HG03066 (cell line): Measurements from ENCODE around the gene PTGIS.

Source experiments
- ATAC-seq: cut with Tn5 transposase; IDR thresholded peaks from one replicate; pipeline ENCODE4 v1.9.1; 2021; ENCODE audit warnings: low read depth; ENCODE audit not compliant: unreplicated experiment

PTGIS gene

DNA sequence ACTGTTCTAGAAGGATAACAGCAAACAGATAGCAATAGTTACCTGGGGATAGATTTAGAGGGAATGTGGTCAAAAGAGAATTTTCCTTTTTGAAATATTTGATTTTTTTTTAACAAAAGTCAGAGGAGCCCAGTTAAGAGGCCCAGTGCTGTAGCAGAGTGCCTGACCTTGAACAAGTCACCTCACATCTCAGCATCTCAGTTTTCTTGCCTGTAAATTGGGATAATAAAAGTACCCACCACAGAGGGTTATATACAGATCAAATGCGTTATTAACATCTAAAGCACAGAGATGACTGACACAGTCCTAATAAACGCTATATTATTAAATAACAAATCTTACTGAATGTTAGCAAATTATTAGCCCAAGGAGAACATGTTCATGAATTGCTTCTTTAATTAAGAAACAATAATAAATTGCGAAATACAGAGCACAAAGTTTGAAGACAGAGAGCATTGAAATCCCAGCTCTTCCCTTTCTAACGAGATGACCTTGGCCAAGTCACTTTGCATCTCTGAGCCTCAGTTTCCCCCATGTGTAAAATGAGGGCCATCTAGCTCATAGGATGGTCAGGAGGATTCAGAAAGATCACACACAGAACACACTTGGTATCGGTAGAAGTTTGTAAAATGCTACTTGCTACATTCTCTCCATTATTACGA, 35.5 kb downstream of the PTGIS start:
- ATAC-seq, result no peak

DNA sequence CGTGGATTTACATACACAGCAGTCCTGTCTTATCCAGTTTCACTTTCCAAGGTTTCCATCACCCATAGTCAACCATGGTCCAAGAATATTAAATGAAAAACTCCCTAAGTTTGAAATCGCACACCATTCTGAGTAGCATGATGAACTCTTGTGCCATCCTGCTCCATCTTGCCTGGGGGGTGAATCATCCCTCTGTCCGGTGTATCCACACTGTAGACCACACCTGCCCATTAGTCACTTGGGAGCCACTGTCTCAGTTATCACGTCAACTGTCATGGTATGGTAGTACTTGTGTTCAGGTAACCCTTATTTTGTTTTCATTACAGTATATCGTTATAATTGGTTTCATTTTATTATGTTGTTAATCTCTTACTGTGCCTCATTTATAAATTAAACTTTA, 38.5 kb downstream of the PTGIS start:
- ATAC-seq, result no peak

DNA sequence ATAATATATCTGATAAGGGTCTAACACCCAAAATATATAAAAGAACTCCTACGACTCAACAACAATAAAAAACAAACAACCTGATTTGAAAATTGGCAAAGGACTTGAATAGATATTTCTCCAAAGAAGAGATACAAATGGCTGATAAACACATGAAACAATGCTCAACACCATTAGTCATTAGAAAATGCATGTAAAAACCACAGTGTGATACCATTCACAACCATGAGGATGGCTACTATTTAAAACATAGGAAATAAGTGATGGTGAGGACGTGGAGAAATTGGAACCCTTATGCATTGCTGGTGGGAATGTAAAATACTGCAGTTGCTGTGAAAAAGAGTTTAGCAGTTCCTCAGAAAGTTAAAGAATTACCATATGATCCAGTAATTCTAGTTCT, 41.4 kb downstream of the PTGIS start:
- no peak for ATAC-seq

DNA sequence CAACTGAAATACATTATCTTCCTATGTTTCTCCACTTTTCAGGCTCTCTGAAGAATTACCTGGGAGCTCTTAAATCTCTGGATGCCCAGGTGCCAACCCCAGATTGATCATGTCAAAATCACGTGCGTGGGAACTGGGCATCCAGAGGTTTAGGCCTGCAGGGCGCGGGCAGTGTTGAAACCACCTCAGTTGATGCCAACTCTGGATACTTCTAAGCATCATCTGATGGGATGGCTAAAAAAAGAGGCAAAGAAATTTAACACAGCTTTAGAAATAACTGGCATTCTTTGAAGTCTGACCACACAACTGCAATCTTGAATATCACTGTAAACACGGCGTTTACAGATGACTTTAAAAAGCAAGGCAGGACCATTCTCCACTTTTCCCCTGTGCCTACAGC, 41.9 kb downstream of the PTGIS start:
- no peak for ATAC-seq

DNA sequence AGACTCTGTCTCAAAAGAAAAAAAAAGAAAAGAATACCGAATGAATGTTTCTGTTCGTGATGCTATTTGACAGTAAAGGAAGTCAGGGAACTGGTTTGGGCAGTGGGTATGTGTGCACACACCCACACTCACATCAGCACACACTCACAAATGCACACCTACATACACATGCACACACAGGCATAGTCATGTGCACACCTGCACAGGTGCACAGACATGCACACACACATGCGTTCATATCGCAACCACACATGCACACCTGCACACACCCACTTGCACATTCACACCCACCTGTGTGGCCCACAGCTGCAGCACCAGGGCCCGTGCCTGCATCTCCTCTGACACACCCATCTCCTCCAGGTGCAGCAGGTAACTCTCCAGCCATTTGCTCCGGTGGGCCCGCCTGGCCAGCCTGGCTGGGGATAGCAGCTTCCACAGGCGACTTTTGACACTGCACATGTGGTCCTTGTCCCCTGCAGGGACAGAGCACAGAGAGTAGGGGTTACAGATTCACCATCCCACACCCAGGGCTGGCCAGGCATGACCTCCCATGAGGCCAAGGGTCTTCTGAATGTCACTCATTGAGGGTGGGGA, 44.1 kb downstream of the PTGIS start:
- ATAC-seq, result no peak

DNA sequence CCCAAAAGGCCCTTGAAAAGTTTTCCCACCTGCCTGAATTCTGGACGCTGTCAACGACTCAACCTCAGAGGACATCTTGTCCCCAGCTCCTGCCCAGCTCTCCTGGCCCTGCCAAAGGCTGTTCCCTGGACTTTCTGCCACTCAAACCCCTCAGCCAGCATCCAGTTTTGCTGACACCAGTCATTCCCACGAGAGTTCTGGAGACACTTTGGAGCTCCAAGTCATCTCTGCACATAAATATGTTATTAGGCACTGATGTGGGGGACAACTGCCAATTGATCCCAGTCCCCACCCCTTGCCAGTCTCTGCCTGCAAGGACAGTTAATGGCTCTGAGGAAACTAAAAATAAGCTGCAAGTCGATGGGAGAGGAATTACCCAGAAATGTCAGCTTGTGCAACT, 46.6 kb downstream of the PTGIS start:
- no peak for ATAC-seq

DNA sequence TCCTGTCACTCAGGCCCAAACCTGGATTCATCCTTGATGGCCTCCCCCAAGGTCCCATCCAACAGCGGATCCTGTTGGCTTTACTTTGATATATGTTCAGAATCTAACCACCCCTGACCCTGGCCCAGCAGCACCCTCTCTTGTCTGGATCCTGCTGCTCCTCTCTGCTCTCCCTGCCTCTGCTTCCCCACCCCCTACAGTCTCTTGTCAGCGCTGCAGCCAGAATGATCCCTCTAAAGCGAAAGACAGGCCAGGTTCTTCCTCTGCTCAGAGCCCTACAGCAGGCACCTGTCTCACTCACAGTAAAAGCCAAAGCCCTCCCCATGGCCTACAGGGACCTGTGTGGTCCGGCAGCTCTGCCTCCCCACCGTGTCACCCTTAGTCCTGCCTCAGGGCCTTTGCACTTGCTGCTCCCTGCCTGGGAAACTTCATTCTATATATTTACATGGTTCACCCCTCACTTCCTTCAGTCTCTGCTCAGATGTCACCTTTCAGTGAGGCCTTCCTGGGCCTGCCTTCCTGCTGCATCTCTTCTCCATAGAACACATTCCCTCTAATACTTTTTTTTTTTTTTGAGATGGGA, 48.1 kb downstream of the PTGIS start:
- no peak for ATAC-seq

DNA sequence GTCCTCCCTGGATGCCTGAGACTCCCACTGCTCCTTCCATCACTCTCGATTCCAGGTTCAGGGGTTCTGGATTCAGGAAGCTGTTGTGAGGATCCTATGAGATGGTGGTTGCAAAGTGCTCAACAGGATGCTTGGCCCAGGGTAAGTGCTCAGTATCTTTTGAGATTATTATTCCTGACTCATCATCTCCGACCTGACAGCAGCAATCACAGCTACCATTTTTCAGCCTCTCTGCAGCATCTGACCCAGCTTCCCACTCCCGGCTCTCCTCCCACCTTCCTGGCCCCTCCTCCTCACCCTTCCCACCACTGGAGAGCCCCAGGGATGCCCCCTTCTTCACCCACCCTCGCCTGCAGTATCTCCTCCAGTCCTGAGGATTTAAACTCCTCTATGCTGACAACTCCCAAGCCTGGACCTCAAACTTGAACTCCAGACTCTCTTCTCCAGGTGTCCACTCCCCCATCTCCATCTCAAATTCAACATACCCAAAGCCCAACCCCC, 48.7 kb downstream of the PTGIS start:
- no peak for ATAC-seq

DNA sequence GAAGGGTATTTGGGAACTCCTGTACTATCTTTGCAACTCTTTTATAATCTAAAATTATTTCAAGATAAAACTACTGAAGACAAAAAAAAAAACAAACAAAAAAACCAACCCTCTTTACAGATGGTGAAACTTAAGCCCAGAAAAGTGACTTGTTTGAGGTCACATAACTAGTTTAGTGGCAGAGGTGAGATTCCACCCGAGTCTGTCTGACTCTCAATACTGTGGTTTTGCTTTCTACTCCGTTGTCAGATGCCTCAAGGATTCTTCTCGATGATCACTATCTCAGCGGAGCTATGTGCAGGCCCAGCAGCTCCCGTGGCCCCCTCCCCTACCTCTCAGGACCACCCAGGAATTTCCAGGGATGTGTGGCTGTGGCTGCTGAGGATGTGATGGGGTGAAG, 49.4 kb downstream of the PTGIS start:
- no peak for ATAC-seq

DNA sequence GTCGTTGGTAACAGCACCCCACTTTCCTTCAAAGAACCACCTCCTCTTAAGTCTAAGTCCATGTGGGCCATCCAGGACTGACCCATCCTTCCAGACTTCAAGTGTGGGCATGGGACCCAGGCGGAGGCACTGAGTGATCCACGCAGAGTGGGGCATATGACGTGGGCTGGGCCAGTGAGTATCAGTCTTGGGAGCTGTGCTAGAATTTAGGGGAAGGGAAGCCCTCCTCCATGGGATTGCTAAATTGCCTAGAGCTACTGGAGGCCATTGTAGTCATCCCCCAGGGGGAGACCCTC, 50.2 kb downstream of the PTGIS start:
- ATAC-seq, result no peak

DNA sequence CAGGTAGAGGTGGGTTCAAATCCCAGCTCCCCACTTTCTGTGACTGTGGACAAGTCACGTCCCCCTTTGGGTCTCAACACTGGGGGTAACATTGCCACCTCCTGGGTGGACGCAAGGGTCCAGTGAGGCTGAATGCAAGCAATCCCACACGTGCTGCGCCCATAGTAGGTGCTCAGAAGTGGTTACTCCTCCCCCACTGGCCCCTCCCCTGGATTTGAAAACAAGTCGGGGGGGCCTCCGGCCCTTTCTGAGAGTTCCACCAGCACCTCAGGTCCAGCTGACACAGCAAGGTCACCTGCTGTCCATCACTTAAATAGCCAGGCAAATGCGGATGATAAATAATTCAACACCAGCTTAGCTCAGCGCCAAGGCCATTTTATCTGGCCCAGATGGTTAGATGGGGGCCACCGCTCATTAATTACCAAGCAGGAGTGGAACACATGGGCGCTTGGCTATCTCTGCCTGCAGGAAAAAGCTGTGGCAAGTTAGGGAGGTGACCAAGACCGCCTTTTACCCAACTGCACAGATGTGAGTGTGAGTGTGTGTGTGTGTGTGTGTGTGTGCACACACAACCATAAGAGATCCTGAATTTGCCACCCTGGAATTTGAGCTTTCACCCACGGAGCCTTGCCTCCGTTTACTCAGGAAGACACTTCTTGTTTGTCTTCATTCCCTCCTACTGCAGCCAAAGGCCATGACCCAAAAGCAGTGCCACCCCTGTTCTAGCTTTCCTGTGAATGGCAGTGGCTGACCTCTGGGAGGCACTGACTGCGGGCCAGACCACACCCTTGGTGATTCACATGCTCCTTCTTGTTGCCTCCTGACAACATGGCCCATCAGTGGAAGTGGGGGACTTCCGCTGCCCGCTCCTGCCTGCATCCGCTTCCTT, 50.8 kb downstream of the PTGIS start:
- no peak for ATAC-seq

DNA sequence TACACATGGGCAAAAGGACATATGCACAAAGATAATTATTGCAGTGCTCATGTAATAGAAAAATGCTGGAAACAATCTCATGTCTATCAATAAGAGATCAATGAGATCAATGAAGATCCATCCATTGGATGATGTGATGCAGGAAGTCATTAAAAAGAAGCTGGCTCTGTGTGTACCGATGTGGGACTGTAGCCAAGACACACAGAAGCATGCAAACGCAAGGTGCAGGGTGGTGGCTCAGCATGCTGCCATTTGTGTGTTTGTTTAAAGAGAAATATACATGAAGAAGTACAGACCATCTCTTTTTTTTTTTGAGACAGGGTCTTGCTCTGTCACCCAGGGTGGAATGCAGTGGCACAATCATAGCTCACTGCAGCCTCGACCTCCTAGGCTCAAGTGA, 52.4 kb downstream of the PTGIS start:
- ATAC-seq, result no peak

DNA sequence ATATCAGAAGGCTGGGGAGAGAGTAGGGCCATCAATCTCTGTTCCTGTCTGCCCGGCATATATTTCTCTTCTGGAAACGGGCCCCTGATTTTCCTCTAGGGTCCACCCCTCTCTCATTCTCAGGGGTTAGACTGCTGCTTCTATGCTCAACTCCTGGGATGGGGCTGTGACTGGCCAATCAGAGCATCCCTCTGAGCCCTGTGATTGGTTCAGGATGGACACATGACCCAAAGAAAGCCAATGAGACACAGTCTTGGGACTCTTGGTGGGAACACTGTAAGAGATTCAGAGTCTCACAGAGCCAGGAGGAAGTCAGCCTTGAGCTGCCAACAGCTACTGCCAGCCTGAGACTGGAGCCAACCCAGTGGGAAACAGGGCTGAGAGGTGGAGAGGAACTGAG, 54.4 kb downstream of the PTGIS start:
- ATAC-seq, result no peak

DNA sequence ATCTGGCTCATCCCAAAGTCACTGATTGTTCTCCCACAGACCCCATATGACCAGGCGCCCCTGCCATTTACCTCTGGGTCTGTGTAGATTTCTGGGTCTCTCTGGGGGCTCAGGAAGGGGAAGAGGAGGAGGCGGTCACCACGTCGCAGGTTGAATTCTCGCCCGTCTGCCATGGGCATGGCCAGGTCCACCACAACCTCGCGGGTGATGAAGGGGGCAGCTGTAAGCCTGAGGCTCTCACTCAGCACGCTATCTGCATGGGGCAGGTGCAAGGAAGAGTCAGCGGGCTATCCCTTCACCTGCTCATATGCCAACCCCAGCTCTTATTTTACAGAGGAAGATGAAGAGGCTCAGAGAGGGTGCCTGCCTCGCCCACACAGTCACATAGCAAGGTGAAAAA, 54.9 kb downstream of the PTGIS start:
- no peak for ATAC-seq

DNA sequence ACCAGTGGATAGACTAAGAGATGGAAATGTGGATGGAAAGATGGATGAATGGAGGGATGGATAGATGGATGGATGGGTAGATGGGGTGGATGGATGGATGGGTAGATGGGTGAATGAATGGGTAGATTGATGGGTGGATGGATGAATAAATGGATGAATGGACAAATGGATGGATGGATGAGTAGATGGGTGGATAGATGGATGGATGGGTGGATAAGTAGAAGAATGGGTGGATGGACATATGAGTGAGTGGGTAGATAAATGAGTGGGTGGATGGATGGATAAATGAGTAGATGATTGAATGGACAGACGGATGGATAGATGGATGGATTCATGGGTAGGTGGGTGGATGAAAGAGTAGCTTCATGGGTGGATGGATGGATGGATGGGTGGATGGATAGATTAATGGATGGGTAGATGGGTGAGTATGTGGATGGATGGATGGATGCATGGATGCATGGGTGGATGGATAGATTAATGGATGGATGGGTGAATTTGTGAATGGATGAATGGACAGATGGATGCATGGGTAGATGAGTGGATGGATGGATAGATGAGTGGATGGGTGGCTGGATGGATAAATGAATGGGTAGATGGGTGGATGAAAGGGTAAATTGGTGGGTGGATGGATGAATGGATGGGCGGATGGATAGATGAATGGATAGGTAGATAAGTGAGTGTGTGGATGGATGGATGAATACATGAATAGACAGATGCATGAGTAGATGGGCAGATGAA, 56.0 kb downstream of the PTGIS start:
- no peak for ATAC-seq

DNA sequence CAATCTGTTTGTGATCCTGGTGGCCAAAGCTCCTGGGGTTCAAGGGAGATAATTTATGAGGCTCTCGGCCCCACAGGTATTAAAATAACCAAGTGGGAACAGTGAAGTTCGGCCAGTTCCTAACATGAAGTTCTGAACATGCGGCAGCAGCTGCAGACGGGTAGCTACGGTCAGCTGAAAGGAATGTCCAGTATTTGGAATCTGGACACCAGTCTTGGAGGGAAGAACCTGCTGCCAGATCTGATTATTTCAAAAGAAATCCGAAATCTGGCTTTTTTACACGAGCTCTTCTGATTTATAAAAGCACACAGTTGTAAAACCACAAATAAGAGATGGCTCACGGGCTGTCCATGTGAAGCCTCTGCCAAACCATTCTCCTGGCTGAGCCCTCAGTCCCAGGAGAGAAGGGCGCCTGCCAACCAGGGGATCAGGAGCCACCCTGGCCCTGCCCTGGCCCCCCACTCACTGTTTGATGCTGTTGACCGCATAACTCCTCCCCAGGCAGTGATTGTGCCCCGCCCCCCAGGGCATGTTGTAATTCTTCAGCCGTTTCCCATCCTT, 57.3 kb downstream of the PTGIS start:
- ATAC-seq, result no peak

DNA sequence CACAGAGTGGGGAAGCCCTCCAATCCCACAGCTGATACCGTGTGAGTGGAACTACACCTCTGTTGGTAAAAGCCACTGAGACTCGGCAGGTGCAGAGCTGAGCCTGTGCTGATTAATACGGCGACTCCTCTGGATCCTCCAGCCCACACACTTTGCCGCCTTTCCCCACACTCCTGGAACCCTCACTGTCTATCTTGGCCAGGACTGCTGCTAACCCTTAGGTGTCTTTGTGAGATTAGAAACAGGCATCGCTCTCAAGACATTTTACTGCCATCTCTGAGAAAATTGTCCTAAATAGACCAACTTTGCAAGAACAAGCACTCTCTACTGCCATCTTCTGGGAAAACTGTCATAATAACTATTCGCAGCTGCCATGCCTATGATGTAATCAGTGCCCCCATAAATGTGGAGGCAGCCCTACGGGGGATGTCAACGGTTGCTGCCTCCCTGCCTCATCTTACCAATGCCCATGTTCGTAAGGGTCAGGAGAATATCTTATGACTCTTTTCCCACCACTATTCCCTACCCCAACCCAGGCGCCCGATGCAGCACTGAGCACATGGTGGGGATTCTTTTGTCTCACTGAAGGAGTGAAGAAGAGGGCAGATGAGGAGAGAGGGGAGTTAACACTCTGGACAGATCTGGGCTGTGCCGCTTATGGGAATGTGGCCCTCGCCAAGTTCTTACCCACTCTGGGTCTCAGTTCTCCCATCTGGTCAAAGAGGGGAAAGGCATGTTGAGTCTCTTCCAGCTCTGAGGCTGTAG, 59.3 kb downstream of the PTGIS start:
- ATAC-seq, result no peak

DNA sequence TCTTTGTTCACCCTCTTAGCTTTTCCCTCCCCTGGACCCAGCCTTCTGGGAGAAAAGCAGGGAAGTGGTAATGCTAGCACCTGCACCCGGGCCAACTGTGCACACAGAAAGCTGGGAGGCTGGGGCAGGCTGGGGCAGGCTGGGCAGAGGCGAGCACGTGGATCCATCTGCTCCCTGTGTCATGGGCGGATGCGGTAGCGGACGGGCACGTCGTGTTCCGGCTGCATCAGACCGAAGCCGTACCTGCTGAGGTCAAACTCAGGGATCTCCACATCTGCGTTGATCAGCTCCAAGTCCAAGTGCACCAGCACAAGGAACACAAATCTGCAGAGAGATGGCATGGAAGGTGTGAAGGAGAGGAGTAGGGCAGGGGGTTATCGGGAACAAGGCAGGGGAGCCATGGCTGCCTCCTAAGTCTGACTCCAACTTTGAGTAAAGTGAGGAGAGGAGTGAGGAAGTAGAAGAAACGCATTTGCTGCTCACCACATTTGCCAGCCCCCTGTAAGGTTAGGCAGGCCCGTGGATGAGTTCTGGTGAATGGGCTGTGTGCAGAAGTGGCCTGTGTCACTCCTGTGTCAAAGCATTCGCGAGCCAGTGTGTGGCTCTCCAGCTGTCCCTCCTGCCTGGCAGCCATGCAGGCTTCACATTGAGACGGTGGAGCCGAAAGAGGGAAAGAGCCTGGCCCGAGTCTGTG, 60.0 kb downstream of the PTGIS start:
- no peak for ATAC-seq

DNA sequence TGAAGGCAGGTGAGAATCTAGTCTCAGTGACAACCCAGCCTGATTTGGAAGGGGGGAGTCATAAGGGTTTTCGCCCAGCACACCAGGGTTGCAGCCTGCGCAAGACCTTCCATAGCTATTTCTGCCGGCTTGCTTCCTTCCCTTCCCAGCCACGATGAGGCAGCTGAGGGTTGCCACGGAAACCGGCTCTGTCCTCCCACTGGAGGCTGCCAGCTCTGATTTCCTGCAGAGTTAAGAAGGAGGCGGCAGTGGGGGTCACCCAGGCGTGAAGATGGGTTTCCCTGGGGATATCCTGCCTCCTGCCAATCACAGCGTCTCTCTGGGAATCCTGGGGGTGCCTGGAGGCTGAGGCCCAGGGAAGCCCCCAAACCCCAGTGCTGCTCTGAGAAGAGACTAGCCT, 62.4 kb downstream of the PTGIS start:
- no peak for ATAC-seq
